ENCODE data around the gene RPS27.

DNA sequence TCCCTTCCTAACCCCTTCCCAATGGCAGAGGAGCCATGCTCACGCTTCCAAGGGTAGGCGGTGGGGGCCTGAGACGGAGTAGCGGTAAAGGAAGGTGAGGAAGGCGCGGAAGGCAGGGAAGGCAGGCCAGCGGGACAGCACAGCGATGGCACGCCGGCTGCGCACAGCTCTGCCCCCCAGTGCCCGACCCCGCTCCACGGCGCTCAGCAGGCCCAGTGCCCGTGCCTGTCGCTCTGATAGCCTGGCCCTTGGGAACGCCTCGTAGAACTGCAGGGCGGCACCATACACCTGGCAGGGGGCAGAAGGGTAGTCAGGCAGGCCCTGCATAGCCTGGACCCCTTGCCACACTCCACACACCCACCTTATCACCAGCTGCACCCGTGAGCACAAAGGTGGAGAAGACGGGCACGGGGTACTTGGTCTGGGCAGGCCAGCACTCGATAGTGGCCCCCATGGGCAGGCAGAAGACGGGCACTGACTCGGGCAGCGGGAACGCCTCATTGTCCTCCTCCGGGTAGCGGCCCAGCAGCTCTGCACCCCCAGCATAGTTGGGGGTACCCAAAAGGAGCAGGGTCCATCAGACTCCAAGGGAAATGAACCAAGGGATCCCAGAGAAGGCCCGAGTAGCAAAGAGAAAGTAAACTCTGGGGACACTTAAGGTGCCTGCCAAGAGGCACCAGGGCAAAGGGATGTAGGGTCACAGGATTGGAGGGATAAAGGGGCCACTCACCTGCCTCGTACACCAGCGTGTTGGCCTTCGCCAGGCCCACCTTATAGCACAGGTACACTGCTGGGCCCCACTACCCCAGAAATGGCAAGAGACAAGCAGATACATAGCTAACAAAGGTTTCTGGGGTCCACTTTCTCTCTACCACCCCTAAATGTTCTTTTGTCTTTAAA lies 48.5 kb upstream of the RPS27 start:
- TF ChIP-seq, protein P1, sequence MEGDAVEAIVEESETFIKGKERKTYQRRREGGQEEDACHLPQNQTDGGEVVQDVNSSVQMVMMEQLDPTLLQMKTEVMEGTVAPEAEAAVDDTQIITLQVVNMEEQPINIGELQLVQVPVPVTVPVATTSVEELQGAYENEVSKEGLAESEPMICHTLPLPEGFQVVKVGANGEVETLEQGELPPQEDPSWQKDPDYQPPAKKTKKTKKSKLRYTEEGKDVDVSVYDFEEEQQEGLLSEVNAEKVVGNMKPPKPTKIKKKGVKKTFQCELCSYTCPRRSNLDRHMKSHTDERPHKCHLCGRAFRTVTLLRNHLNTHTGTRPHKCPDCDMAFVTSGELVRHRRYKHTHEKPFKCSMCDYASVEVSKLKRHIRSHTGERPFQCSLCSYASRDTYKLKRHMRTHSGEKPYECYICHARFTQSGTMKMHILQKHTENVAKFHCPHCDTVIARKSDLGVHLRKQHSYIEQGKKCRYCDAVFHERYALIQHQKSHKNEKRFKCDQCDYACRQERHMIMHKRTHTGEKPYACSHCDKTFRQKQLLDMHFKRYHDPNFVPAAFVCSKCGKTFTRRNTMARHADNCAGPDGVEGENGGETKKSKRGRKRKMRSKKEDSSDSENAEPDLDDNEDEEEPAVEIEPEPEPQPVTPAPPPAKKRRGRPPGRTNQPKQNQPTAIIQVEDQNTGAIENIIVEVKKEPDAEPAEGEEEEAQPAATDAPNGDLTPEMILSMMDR (IDR thresholded peaks at IDR 0.05), result no peak
- TF ChIP-seq EZH2 (IDR thresholded peaks at IDR 0.05; ENCODE audit: borderline replicate concordance, insufficient read depth, low read depth, low read length, poor library complexity, severe bottlenecking), result no peak
